Mesendoderm (in vitro differentiated cells): Measurements from ENCODE around the gene AIFM1.
"Not testable (repeated sequence)": the region's sequence is repeated elsewhere in the genome, so short reads cannot be mapped to it uniquely, and the experiment has no call there.

Source experiments
- DNase-seq: peaks from one replicate; pipeline ENCODE4 v3.0.0; 2013
- H2AK5ac ChIP-seq: 2 replicates; pipeline ENCODE4 v1.6.1; 2013; ENCODE audit warnings: low read length, inconsistent platforms
- H2BK120ac ChIP-seq: 2 replicates; pipeline ENCODE4 v1.6.1; 2013; ENCODE audit warnings: low read depth, mild to moderate bottlenecking, low read length, moderate library complexity, mixed read lengths
- H2BK15ac ChIP-seq: replicated peaks from 2 replicates; pipeline ENCODE4 v1.6.1; 2013; ENCODE audit warnings: low read depth, mild to moderate bottlenecking, moderate library complexity
- H2BK5ac ChIP-seq: 2 replicates; pipeline ENCODE4 v1.6.1; 2013; ENCODE audit warnings: low read length, inconsistent platforms
- H3K18ac ChIP-seq: 2 replicates; pipeline ENCODE4 v1.6.1; 2013; ENCODE audit warnings: mild to moderate bottlenecking, low read length, mixed read lengths
- H3K23ac ChIP-seq: one replicate; pipeline ENCODE4 v1.6.1; 2013; ENCODE audit warnings: low read length
- H3K27ac ChIP-seq: 2 replicates; pipeline ENCODE4 v1.5.1; 2013; ENCODE audit warnings: low read depth, mild to moderate bottlenecking, inconsistent platforms, low read length, moderate library complexity
- H3K27me3 ChIP-seq: 2 replicates; pipeline ENCODE4 v1.6.1; 2013; ENCODE audit warnings: low read length, control low read depth, mild to moderate bottlenecking, inconsistent platforms; ENCODE audit not compliant: insufficient read depth, poor library complexity
- H3K36me3 ChIP-seq: 2 replicates; pipeline ENCODE4 v1.6.1; 2013; ENCODE audit warnings: low read length, inconsistent platforms; ENCODE audit not compliant: control insufficient read depth, insufficient read depth
- H3K4ac ChIP-seq: one replicate; pipeline ENCODE4 v1.6.1; 2013; ENCODE audit warnings: low read depth, mild to moderate bottlenecking, low read length, moderate library complexity
- H3K4me1 ChIP-seq: 2 replicates; pipeline ENCODE4 v1.6.1; 2013; ENCODE audit warnings: low read depth, low read length, inconsistent platforms; ENCODE audit not compliant: control insufficient read depth
- H3K4me2 ChIP-seq: 2 replicates; pipeline ENCODE4 v1.6.1; 2013; ENCODE audit warnings: low read length
- H3K4me3 ChIP-seq: 2 replicates; pipeline ENCODE4 v1.5.1; 2013; ENCODE audit warnings: mild to moderate bottlenecking, low read length
- H3K56ac ChIP-seq: one replicate; pipeline ENCODE4 v1.6.1; 2013; ENCODE audit warnings: low read length
- H3K79me1 ChIP-seq: 2 replicates; pipeline ENCODE4 v1.6.1; 2013; ENCODE audit warnings: low read length, inconsistent platforms
- H3K79me2 ChIP-seq: 2 replicates; pipeline ENCODE4 v1.6.1; 2013; ENCODE audit warnings: mild to moderate bottlenecking, low read length; ENCODE audit not compliant: control insufficient read depth, insufficient read depth
- H3K9ac ChIP-seq: 2 replicates; pipeline ENCODE4 v1.6.1; 2013; ENCODE audit warnings: low read length, inconsistent platforms
- H4K5ac ChIP-seq: one replicate; pipeline ENCODE4 v1.6.1; 2013; ENCODE audit warnings: low read length
- H4K8ac ChIP-seq: one replicate; pipeline ENCODE4 v1.6.1; 2013; ENCODE audit warnings: low read depth, mild to moderate bottlenecking, control low read depth, low read length, moderate library complexity
- WGBS: extraction: QIAGEN DNeasy Blood & Tissue Kit; methylation state at CpG from one replicate; pipeline ENCODE4 v1.1.7; 2013; ENCODE audit warnings: low lambda C conversion rate, missing lambda C conversion rate; ENCODE audit not compliant: insufficient coverage; ENCODE audit errors: extremely low coverage; 5-methylcytosine and 5-hydroxymethylcytosine counted together

The AIFM1 gene

DNA sequence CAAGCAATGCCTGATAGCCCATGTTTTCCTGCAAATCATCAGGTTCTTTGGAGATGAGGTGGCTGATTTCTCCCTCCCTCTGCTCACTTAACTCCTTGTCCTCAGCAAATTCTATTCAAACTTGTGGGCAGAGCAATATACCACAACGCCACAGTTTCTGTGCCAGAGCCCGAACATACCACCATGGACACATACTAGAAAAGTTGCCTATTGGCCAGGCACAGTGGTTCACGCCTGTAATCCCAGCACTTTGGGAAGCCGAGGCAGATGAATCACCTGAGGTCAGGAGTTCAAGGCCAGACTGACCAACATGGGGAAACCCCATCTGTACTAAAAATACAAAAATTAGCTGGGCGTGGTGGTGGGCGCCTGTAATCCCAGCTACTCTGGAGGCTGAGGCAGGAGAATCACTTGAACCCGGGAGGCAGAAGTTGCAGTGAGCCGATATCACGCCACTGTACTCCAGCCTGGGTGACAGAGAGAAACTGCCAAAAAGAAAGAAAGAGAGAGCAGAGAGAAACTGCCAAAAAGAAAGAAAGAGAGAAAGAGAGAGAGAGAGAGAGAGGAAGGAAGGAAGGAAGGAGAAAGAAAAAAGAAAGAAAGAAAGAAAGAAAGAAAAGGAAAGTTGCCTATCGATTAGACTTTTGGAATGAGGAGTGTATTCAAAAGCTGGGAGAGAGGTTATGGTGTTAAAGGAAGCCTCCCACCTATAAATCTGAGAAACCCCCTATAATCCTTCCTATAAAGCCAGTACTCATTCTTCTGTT is 50.3 kb downstream of the AIFM1 start:
- not testable (repeated sequence) for H3K79me2 ChIP-seq, H3K4ac ChIP-seq

DNA sequence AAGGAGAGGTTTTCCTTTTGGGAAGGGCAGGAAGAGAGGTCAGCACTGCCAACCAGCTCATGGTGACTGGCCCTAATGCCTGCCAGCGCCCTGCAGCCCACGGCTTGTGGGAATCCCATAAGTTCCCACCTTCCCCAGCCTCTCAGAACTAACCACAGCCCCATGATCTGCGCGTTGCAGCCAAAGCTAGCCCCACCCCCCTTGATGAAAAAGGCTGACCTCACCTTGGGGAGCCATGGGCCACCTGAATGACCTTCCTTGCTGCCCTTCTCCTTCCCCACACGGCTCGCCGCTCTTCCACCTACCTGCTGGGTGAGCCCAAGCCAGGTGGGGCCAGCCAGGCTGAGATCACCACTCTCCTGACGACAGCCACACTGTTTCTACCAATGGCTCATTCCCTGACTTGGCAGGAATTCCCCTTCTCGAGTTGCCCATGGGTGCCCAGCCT is 51.5 kb downstream of the AIFM1 start:
- H2BK120ac ChIP-seq: no peak overlapping the region
- H3K4me2 ChIP-seq: no peak overlapping the region
- WGBS: no CpG with 5 or more reads among the region's 9 CpGs
- H2BK15ac ChIP-seq: no peak overlapping the region
- H3K27ac ChIP-seq: no peak overlapping the region
- H2AK5ac ChIP-seq: no peak overlapping the region
- no peak overlapping the region for H3K4me3 ChIP-seq
- DNase-seq: no peak
- H3K18ac ChIP-seq: no peak overlapping the region
- no peak overlapping the region for H3K9ac ChIP-seq
- H2BK5ac ChIP-seq: no peak overlapping the region
- H3K79me2 ChIP-seq: no peaks in the 10 kb centered on the region
- no peak overlapping the region for H4K5ac ChIP-seq
- H4K8ac ChIP-seq: no peak overlapping the region
- no peak overlapping the region for H3K56ac ChIP-seq
- H3K27me3 ChIP-seq: no peaks in the 10 kb centered on the region
- H3K23ac ChIP-seq: no peak overlapping the region
- H3K4ac ChIP-seq: no peak overlapping the region
- no peaks in the 10 kb centered on the region for H3K79me1 ChIP-seq
- no peaks in the 10 kb centered on the region for H3K4me1 ChIP-seq
- no peaks in the 10 kb centered on the region for H3K36me3 ChIP-seq

More for the DNA sequence above, 50.3 kb downstream of the AIFM1 start:
- not testable (repeated sequence) for H3K4me1 ChIP-seq, H2AK5ac ChIP-seq, H3K36me3 ChIP-seq, H3K18ac ChIP-seq, H3K4me3 ChIP-seq, H4K5ac ChIP-seq, H2BK5ac ChIP-seq, H3K4me2 ChIP-seq, H2BK15ac ChIP-seq, H2BK120ac ChIP-seq, H3K27ac ChIP-seq, DNase-seq, H3K27me3 ChIP-seq, H3K9ac ChIP-seq, H3K23ac ChIP-seq, H3K79me1 ChIP-seq, H4K8ac ChIP-seq, H3K56ac ChIP-seq
- no CpG with 5 or more reads among the region's 10 CpGs for WGBS

DNA sequence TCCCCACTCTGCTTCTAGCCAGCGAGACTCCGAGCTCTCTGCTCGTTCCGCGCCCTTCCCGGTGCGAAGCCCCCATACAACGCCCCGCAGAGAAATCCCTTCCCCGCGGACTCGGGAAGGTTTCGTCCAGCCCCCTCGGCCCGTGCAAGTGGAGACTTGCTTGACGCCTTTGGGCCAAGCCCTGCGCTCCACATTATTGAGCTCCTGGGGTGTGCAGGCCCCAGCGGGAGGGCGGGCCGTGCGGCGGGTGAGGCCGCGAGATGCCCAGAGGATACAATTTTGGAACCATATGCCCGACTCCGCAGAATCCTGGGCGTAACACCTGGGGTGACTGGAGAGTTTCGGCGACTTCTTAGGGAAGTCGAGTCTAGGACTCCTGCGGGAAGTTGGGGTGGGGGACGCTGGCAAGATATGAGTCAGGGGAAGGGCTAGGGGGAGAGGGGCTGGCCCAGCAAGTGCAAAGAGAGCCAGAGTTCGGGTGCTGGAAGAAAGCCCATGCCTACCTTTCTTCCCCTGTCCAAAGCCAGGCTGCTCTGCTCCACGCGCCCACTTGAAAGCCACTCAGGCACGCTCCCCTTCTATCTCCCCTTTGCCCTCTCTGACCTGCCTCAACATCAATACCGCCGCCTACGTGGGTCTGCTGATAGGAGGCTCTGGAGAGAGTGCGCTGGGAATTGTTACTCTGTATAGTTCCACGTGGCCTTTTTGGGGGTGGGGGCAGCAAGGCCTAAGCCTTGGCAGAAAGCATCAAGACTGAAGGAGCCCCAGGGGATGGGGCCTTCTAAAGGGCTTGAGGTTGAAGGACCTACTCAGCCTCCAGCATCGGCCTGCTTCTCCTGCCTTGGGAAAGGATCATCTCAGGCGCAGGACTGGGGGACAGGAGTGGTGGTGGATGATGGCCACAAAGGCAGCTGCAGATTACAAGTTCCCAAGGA is 54.2 kb downstream of the AIFM1 start:
- H3K9ac ChIP-seq: no peak overlapping the region
- H2AK5ac ChIP-seq: no peak overlapping the region
- no peaks in the 10 kb centered on the region for H3K36me3 ChIP-seq
- H2BK15ac ChIP-seq: no peak overlapping the region
- H3K27ac ChIP-seq: no peak overlapping the region
- H2BK5ac ChIP-seq: no peak overlapping the region
- H3K4ac ChIP-seq: peak overlapping the region; percentile 2
- no peak overlapping the region for H3K4me3 ChIP-seq
- no CpG with 5 or more reads among the region's 43 CpGs for WGBS
- H3K4me2 ChIP-seq: no peak overlapping the region
- H3K18ac ChIP-seq: peak overlapping the region; percentile 64
- no peak overlapping the region for H4K8ac ChIP-seq
- peak overlapping the region; percentile 64 for H3K56ac ChIP-seq
- DNase-seq: no peak
- no peak overlapping the region for H2BK120ac ChIP-seq
- no peaks in the 10 kb centered on the region for H3K27me3 ChIP-seq
- no peak overlapping the region for H4K5ac ChIP-seq
- no peaks in the 10 kb centered on the region for H3K79me2 ChIP-seq
- H3K4me1 ChIP-seq: no peaks in the 10 kb centered on the region
- no peak overlapping the region for H3K23ac ChIP-seq
- no peaks in the 10 kb centered on the region for H3K79me1 ChIP-seq

DNA sequence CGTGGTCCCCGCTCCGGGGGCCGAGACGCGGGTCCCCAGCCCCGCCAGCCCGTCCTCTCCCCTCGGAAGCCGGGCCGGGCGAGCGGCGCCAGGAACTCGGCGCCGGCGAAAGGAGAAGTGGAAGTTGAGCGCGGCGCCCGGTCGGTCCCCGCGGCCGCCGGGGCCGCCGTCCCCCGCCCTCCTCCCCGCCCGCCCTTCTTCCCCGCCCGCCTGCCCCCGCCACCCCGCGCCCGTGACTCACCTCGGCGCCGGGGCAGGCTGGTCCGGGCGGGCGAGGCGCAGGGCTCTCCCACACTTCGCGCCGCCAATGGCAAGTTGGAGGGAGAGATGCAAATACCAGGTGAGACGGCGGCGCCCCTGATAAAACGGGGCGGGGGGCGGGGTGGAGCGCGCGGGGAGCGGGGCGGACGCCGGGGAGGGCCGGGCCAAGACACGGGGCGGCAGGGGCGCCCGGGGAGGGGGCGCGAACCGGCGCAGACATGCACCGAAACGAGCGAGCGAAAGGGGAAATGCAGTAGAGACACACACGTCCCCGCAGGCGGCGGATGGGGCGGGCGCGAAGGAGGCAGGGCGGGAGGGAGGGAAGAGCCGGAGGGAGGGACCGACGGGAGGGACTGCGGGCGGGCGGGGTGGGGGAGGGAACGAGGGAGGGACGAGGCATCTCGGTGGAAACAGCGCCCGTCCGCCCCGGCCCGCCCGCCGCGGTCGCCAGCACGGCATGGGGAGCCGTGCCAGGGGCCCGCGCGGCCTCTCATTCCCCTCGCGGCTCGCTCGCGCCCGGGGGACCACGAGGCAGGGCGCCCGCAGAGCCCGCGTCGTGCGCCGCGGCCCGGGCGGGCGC is 55.0 kb downstream of the AIFM1 start, which contains the start of gene ELF4:
TSS of gene ELF4 (minus strand) at position 119 of the 841 bp plus-strand sequence. CDS start 29,167 bp downstream, outside the sequence.
- Histone ChIP-seq H3K27ac (no peak within 1 kb of the TSS), H2BK5ac (no peak within 1 kb of the TSS), H2AK5ac (no peak within 1 kb of the TSS), H3K79me1 (no peaks in the 10 kb centered on the region), H3K9ac (peak within 1 kb of the TSS; percentile 42), H3K79me2 (no peaks in the 10 kb centered on the region), H3K56ac (peak within 1 kb of the TSS; percentile 64), H3K4me3 (no peak within 1 kb of the TSS), H4K5ac (no peak within 1 kb of the TSS), H3K18ac (peak within 1 kb of the TSS; percentile 86), H2BK15ac (no peak within 1 kb of the TSS), H3K4me1 (no peaks in the 10 kb centered on the region), H2BK120ac (no peak within 1 kb of the TSS), H3K23ac (no peak within 1 kb of the TSS), H3K4me2 (peak within 1 kb of the TSS; percentile 7), H3K36me3 (no peaks in the 10 kb centered on the region), H3K4ac (peak within 1 kb of the TSS; percentile 59), H4K8ac (no peak within 1 kb of the TSS), H3K27me3 (no peaks in the 10 kb centered on the region)
- DNase-seq: peak; percentile 45
- WGBS: no CpG with 5 or more reads among the region's 123 CpGs
